GM18858 (cell line): ENCODE data around the gene TRIO.

ENCODE experiments used
- ATAC-seq: cut with Tn5 transposase; IDR thresholded peaks from one replicate; pipeline ENCODE4 v1.9.1; 2021; ENCODE audit not compliant: unreplicated experiment

The TRIO gene

DNA sequence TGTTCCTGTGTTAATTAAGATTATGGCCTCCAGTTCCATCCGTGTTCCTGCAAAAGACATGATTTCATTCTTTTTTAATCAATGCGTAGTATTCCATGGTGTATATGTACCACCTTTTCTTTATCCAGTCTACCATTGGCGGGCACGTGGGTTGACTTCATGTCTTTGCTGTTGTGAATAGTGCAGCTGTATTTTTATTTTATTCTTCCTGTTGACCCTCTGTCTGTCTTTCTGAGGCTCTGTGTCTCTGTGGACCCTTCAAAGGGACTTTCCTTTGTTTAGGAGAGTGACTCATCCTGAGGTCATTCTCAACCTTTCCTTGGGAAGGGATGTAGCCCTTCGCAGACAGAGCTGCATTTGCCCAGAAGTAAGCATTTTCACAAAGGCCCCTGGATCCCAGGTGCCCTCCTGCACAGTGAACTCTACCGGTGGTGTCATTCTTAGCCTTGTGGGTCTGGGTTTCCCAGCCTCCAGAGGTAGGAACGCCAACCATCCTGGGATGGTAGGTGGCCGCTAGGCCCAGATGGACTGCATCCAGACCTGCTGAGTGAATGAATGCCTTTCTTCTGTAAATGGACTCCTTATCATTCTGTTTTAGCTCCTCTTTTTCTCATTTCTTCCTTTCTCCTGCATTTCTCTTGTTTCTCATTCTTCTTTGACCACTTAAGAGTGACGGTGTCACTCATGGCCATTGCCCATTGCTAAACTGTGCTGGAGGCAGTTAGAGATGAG lies 22.4 kb downstream of the TRIO start:
- no peak for ATAC-seq

- ATAC-seq: no peak
Measured at GRCh38 chr5:14166437-14166836, 23.3 kb downstream of the TRIO start.

GRCh38 chr5:14167211-14167845 lies 24.2 kb downstream of the TRIO start:
- ATAC-seq: no peak

DNA sequence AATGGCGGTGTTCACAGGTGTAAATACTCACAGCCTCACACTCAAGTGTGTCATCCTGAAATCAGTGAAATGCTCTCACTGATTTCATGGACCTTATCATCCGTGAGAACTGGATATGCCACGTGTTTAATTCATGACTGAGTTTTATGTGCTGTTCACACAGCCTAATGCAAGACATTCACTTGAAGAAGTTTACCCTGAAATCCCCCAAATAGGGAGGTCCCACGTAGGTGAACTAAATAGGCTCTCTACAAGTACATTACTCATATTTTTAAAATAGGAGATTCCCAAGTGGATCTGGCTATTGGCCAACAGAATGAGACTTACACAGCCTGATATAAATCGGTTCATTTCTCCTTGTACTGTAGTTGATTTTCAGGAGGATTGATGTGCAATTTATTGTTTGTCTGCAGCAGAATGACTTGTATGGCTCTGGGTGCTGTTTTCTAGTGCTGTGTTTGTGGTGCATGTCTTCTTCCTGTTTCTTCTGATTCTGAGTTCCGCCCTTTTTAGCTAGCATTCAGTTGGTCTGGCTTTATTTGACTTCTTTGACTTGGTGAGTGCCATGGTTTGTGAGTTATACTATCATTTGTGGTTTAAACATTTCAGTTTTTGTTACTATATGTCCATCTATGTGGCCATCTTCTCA lies 25.1 kb downstream of the TRIO start:
- peak; percentile 25 for ATAC-seq

DNA sequence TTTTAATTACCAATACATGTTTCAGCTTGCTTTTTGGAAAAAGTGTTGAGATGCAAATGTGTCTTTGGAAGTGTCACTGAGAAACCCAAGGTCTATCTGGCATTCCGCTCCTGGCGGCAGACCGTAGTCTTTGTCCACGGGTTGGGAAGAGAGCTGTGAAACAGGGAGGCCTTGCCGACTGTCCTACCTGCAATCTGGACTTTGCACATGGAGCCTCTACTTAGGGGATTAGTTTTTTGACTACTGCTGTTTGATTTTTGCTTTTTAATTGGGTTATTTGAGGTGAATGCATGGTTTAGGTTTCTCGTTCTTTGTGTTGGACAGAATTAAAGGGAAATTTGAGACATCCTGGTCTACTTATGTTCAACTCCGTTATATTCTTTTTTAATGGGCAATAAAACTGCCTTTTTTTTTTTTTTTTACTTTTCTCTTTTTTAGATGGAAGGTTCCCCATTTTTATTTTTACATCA lies 25.7 kb downstream of the TRIO start:
- ATAC-seq: no peak

GRCh38 chr5:14171046-14171445 lies 27.9 kb downstream of the TRIO start:
- no peak for ATAC-seq

GRCh38 chr5:14171621-14172020 lies 28.5 kb downstream of the TRIO start:
- no peak for ATAC-seq

DNA sequence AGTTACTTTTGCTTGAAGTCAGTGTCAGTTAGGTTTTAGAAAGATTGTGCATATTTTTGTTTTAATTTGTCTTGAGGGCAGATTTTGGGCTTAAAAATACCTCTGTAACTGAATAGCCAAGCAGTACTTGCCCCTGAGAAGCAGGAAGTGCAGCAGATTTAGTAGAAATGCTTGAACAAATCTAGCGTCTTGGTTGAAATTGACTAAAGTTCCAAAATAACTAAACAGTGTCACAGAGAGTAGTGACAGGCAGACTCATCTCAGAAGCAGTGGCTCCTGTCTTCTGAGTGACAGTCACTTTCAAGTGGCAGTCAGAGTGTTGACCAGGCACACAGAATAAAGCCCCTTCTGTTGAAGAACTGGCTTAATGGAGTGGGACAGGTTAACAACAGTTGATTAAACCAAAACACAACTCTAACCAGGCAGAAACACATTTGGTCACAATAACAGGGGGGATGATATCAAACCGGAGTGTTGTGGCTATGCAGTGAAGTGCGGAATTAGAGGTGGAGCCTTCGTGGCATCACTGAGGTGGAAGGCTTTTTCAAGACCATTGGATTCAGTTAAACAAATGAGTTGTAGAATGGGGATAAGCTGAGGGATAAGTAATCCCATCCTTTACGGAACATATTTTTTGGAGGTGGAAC lies 29.1 kb downstream of the TRIO start:
- ATAC-seq: peak; percentile 56

DNA sequence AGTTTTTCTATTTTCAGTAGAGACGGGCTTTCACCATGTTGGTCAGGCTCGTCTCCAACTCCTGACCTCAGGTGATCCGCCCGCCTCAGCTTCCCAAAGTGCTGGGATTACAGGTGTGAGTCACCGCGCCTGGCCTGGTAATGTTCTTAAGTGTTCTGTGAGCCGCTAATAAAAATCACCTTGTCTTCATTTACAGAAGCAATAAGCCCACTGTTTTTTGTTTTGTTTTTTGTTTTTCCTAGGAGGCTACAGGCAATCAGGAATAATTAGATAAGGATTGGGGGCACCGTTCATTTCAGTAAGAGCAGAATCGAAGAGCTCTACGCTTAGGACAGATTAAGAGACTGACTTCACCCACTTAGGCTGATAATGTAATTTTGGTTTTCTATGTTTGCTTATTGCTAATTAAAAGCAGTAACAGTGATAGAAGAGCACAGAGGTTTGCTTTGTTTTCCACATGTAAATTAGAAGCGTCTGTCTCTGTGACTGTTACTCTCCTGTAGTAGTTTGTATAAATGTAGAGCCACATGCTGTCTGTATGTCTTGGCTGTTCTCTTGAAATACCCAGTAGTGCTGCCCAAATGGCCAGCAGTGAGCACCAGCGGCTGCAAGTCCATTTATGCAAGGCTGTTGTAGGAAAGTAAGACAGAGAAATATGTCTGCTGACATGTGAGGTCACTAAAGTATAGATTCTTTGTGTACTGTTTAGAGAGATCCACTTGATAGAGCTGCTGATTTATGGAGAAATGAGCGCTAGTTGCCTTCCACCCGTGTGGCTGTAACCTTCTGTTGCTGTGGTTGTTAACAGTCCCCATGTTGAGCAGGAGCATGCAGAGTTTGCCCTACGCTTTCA lies 30.5 kb downstream of the TRIO start:
- ATAC-seq: no peak

- ATAC-seq: peak; percentile 29
Measured at GRCh38 chr5:14174230-14174636, 31.1 kb downstream of the TRIO start.

GRCh38 chr5:14175381-14175780 lies 32.2 kb downstream of the TRIO start:
- no peak for ATAC-seq

DNA sequence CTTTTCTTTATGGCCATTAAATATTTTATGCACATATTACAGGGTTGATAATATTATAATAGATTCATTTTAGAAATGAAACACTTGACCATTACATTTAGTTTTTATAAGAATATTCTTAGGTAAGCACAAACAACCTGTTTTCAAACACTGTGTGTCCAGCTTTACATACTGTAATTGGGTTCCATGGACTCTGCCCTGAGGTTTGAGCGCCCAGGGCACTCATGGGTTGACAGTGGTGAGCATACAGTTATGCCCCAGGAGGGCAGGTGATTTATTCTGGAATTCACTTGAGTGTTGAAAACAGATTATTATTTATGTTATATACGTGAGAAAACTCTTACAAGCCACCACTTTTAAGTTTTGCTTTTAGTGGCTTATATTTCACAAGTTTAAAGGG lies 33.7 kb downstream of the TRIO start:
- no peak for ATAC-seq

- ATAC-seq: no peak
Measured at GRCh38 chr5:14177634-14178033, 34.5 kb downstream of the TRIO start.

GRCh38 chr5:14178091-14178490 lies 34.9 kb downstream of the TRIO start:
- ATAC-seq: no peak

DNA sequence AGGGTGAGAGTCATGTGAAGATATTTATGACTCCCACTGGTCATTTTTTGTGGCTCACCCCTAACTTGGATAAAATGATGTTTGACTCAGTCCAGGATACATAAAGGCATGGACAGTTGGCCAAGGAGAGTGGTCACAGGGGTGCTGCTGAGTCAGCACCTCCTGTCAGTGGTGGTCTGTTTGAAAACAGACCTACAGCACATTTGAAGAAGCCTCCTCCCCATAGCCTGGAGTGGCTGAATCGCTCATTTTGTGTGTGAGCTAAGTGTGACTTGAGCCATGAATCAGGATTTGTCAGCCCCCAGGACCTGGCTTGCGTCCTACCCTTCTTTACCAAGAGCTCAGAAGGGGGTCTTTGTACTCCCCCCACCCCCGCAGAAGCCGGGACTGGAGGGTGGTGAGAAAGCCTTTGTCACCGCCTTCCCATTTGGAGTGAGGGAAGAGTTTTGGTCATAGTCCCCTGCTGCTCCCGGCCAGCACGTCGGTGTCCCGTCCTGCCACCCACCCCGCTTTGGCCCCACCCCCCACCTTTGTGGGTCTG lies 35.6 kb downstream of the TRIO start:
- no peak for ATAC-seq

DNA sequence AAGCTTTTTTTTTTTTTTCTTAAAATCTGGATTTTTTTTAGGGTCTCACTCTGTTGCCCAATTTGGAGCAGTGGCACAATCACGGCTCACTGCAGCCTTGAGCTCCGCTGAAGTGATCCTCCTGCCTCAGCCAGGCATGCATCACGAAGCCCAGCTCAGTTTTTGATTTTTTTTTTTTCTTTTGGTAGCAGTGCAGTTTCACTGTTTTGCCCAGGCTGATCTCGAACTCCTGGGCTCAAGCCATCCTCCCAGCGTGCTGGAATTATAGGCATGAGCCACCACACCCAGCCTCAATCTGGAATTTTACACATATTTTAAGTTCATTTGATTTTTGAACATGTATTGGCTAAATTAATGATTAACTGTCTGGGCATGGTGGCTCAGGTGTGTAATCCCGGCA lies 36.3 kb downstream of the TRIO start:
- ATAC-seq: no peak

- ATAC-seq: no peak
Measured at GRCh38 chr5:14180437-14180836, 37.3 kb downstream of the TRIO start.

- no peak for ATAC-seq
Measured at GRCh38 chr5:14181299-14181968, 38.3 kb downstream of the TRIO start.

GRCh38 chr5:14182761-14183160 lies 39.6 kb downstream of the TRIO start:
- ATAC-seq: no peak
